HG03442 (cell line): ENCODE measurements around the gene SEM1.
"Not testable (repeated sequence)": the region's sequence is repeated elsewhere in the genome, so short reads cannot be mapped to it uniquely, and the experiment has no call there.

ENCODE experiments used
- ATAC-seq: cut with Tn5 transposase; IDR thresholded peaks from one replicate; pipeline ENCODE4 v1.9.1; 2021; ENCODE audit warnings: mild to moderate bottlenecking, moderate library complexity; ENCODE audit not compliant: unreplicated experiment

SEM1 gene

GRCh38 chr7:96707901-96708774 lies 1.5 kb downstream of the SEM1 start:
- no peak for ATAC-seq

GRCh38 chr7:96701258-96701657 lies 8.4 kb downstream of the SEM1 start:
- no peak for ATAC-seq

GRCh38 chr7:96700516-96700915 lies 9.1 kb downstream of the SEM1 start:
- ATAC-seq, result no peak

GRCh38 chr7:96699219-96699871 lies 10.3 kb downstream of the SEM1 start:
- no peak for ATAC-seq

GRCh38 chr7:96698449-96698848 lies 11.2 kb downstream of the SEM1 start:
- ATAC-seq, result not testable (repeated sequence)

GRCh38 chr7:96697822-96698221 lies 11.8 kb downstream of the SEM1 start:
- ATAC-seq, result no peak

- ATAC-seq, result no peak
These were observed 14.1 kb downstream of the SEM1 start for GRCh38 chr7:96695581-96695980.

GRCh38 chr7:96694082-96694481 lies 15.6 kb downstream of the SEM1 start:
- ATAC-seq, result no peak

GRCh38 chr7:96691702-96692101 lies 17.9 kb downstream of the SEM1 start:
- ATAC-seq, result no peak

GRCh38 chr7:96689414-96689813 lies 20.2 kb downstream of the SEM1 start:
- no peak for ATAC-seq

- ATAC-seq, result no peak
These were observed 23.3 kb downstream of the SEM1 start for GRCh38 chr7:96686305-96686704.

GRCh38 chr7:96685755-96686154 lies 23.9 kb downstream of the SEM1 start:
- ATAC-seq, result peak; percentile 88

GRCh38 chr7:96685353-96685752 lies 24.3 kb downstream of the SEM1 start:
- ATAC-seq, result peak; percentile 76

GRCh38 chr7:96679886-96680285 lies 29.8 kb downstream of the SEM1 start:
- ATAC-seq, result no peak

GRCh38 chr7:96676919-96677318 lies 32.7 kb downstream of the SEM1 start:
- ATAC-seq, result no peak

- no peak for ATAC-seq
These were observed 34.1 kb downstream of the SEM1 start for GRCh38 chr7:96675548-96675947.

GRCh38 chr7:96674565-96674964 lies 35.1 kb downstream of the SEM1 start:
- no peak for ATAC-seq

- no peak for ATAC-seq
These were observed 37.8 kb downstream of the SEM1 start for GRCh38 chr7:96671854-96672253.

GRCh38 chr7:96670338-96671289 lies 39.0 kb downstream of the SEM1 start:
- ATAC-seq, result no peak

GRCh38 chr7:96669812-96670211 lies 39.8 kb downstream of the SEM1 start:
- ATAC-seq, result no peak

- ATAC-seq, result no peak
These were observed 42.6 kb downstream of the SEM1 start for GRCh38 chr7:96667026-96667425.
